Thyroid gland (tissue), 4 donors: ENCODE measurements around the gene CD72. TPM values are rescaled to one million over a fixed set of nuclear protein-coding genes. Genes with fewer than 3 reads are reported as not detected.

Experiments
- DNase-seq, 2 donors: peaks; one replicate each; pipeline ENCODE4 v3.0.0-alpha.2; 2019
- H3K27ac ChIP-seq, 3 donors: fragments of 200-600 bp; sonication (generic); 1 replicate in 2 of 3; 2 replicates in 1 of 3; pipeline ENCODE4 v1.5.1; 2016 to 2019; ENCODE audit warnings: mild to moderate bottlenecking in 1 of 3, moderate library complexity in 1 of 3
- H3K27me3 ChIP-seq: fragments of 200-600 bp; sonication (generic); one replicate; pipeline ENCODE4 v1.5.1; 2019
- H3K36me3 ChIP-seq, 2 donors: fragments of 200-600 bp; sonication (generic); one replicate each; pipeline ENCODE4 v1.5.1; 2016 to 2019
- H3K4me1 ChIP-seq, 2 donors: fragments of 200-600 bp; sonication (generic); one replicate each; pipeline ENCODE4 v1.5.1; 2017 to 2019
- H3K4me3 ChIP-seq, 3 donors: fragments of 200-600 bp; sonication (generic); replicated peaks in 1 of 3; 1 replicate in 2 of 3; 2 replicates in 1 of 3; pipeline ENCODE4 v1.5.1; 2016; ENCODE audit warnings: mild to moderate bottlenecking in 1 of 3
- H3K9me3 ChIP-seq: fragments of 200-600 bp; sonication (generic); one replicate; pipeline ENCODE4 v1.5.1; 2017
- CTCF ChIP-seq, 6 experiments: fragments of 200-600 bp in 3 of 6; fragments of 450-650 bp in 3 of 6; sonication (generic) in 3 of 6; IDR thresholded peaks; one replicate each; pipeline ENCODE4 v1.5.1; 2016 to 2019; ENCODE audit warnings: antibody characterized with exemption in 6 of 6, mild to moderate bottlenecking in 2 of 6, inconsistent platforms in 1 of 6, moderate library complexity in 1 of 6
- POLR2A ChIP-seq, 2 donors: fragments of 450-650 bp; IDR thresholded peaks; one replicate each; pipeline ENCODE4 v1.6.1; 2017; ENCODE audit warnings: antibody characterized with exemption in 2 of 2, mild to moderate bottlenecking in 2 of 2, moderate library complexity in 1 of 2
- WGBS, 2 donors: methylation state at CpG; one replicate each; pipeline ENCODE4 v1.1.5; 2017; 5-methylcytosine and 5-hydroxymethylcytosine counted together
- intact Hi-C: fragments of 100-400 bp; cut with DNase I; formaldehyde crosslinking; loops from one replicate; pipeline ENCODE4 v1.15.1; 2023
- total RNA-seq, 4 donors: library from RNA; depleted of rRNA; stranded (reverse); fragments of >200 nt; gene quantifications; one replicate each; pipeline ENCODE4 v1.2.3, GENCODE V29; 2016

Gene CD72
- total RNA-seq, 4 donors from 2014 or later = 1.8 to 5.8 (median 3.1) TPM

GRCh38 chr9:35636135-35636876 lies 18.1 kb upstream of the CD72 start:
- DNase-seq = no peak
- Histone ChIP-seq H3K9me3 (no peaks in the 10 kb centered on the region), H3K4me1 (peaks cover 0 to 5% of the 10 kb centered on the region in 2 donors), H3K27ac (no peak overlapping the region), H3K27me3 (no peaks in the 10 kb centered on the region), H3K36me3 (no peaks in the 10 kb centered on the region), H3K4me3 (no peak overlapping the region)
- intact Hi-C loops = no loop called here
- 79 to 82% methylated on average over 9 of the region's 9 CpGs for WGBS, 2 donors
- TF ChIP-seq POLR2A (IDR thresholded peaks at IDR 0.05) = no peak

GRCh38 chr9:35635730-35636129 lies 17.5 kb upstream of the CD72 start:
- H3K4me3 ChIP-seq = no peak overlapping the region
- H3K9me3 ChIP-seq = no peaks in the 10 kb centered on the region
- H3K27ac ChIP-seq = no peak overlapping the region
- DNase-seq = no peak
- H3K4me1 ChIP-seq = peaks cover 0 to 5% of the 10 kb centered on the region in 2 donors
- no peaks in the 10 kb centered on the region for H3K27me3 ChIP-seq
- TF ChIP-seq POLR2A (IDR thresholded peaks at IDR 0.05) = no peak
- no peak for TF ChIP-seq CTCF (IDR thresholded peaks at IDR 0.05)
- intact Hi-C loops = no loop called here
- H3K36me3 ChIP-seq = no peaks in the 10 kb centered on the region

- DNase-seq = no peak
- WGBS, 2 donors = 82 to 91% methylated on average over 5 of the region's 5 CpGs
- intact Hi-C loops = no loop called here
Observed at GRCh38 chr9:35629597-35629996, 11.4 kb upstream of the CD72 start.

GRCh38 chr9:35628389-35628991 lies 10.3 kb upstream of the CD72 start:
- Histone ChIP-seq H3K36me3 (no peaks in the 10 kb centered on the region), H3K4me3 (no peak overlapping the region), H3K4me1 (peaks cover 3 to 5% of the 10 kb centered on the region in 2 donors), H3K9me3 (no peaks in the 10 kb centered on the region), H3K27ac (no peak overlapping the region), H3K27me3 (no peaks in the 10 kb centered on the region)
- intact Hi-C loops = no loop called here
- 94 to 98% methylated on average over 6 of the region's 6 CpGs for WGBS, 2 donors
- TF ChIP-seq CTCF (IDR thresholded peaks at IDR 0.05) = no peak
- no peak for TF ChIP-seq POLR2A (IDR thresholded peaks at IDR 0.05)
- DNase-seq = no peak

More at GRCh38 chr9:35629597-35629996, 11.4 kb upstream of the CD72 start:
- H3K4me3 ChIP-seq = no peak overlapping the region
- TF ChIP-seq POLR2A (IDR thresholded peaks at IDR 0.05) (no peak), CTCF (IDR thresholded peaks at IDR 0.05) (no peak)
- H3K9me3 ChIP-seq = no peaks in the 10 kb centered on the region
- H3K4me1 ChIP-seq = no peaks in the 10 kb centered on the region
- no peak overlapping the region for H3K27ac ChIP-seq
- H3K36me3 ChIP-seq = no peaks in the 10 kb centered on the region
- no peaks in the 10 kb centered on the region for H3K27me3 ChIP-seq

- WGBS, 2 donors = 92 to 97% methylated on average over 2 of the region's 2 CpGs
- Histone ChIP-seq H3K4me3 (no peak overlapping the region), H3K27ac (no peak overlapping the region), H3K4me1 (peaks cover 11 to 13% of the 10 kb centered on the region in 2 donors), H3K36me3 (no peaks in the 10 kb centered on the region), H3K9me3 (no peaks in the 10 kb centered on the region), H3K27me3 (no peaks in the 10 kb centered on the region)
- DNase-seq = no peak
- intact Hi-C loops = no loop called here
- TF ChIP-seq POLR2A (IDR thresholded peaks at IDR 0.05) (no peak), CTCF (IDR thresholded peaks at IDR 0.05) (no peak)
Observed at GRCh38 chr9:35627575-35627974, 9.4 kb upstream of the CD72 start.
